ENCODE results near the gene IGF2R. TPM values are rescaled to one million over a fixed set of nuclear protein-coding genes. Genes with fewer than 3 reads are reported as not detected.

The IGF2R gene
- total RNA-seq, 1 donor from 2014 or later, result 247 TPM

- no peak for TF ChIP-seq CTCF (IDR thresholded peaks at IDR 0.05)
- H3K27me3 Mint-ChIP-seq (ENCODE audit: low read depth), result no peaks in the 10 kb centered on the region
- H3K36me3 Mint-ChIP-seq (ENCODE audit: low read depth), result peaks cover 48% of the 10 kb centered on the region
- no peak overlapping the region for H3K27ac Mint-ChIP-seq (ENCODE audit: unreplicated experiment)
- no peak for DNase-seq (ENCODE audit: low spot score)
- no peaks in the 10 kb centered on the region for H3K9me3 Mint-ChIP-seq (ENCODE audit: low read depth)
- H3K4me3 Mint-ChIP-seq (ENCODE audit: unreplicated experiment), result no peak overlapping the region
- no peaks in the 10 kb centered on the region for H3K4me1 Mint-ChIP-seq (ENCODE audit: low read depth)
These were observed 92.1 kb downstream of the IGF2R start for GRCh38 chr6:160060920-160061447.

- Mint-ChIP-seq H3K27ac (ENCODE audit: unreplicated experiment) (no peak overlapping the region), H3K4me3 (ENCODE audit: unreplicated experiment) (no peak overlapping the region), H3K36me3 (ENCODE audit: low read depth) (peaks cover 49% of the 10 kb centered on the region), H3K4me1 (ENCODE audit: low read depth) (no peaks in the 10 kb centered on the region), H3K9me3 (ENCODE audit: low read depth) (no peaks in the 10 kb centered on the region), H3K27me3 (ENCODE audit: low read depth) (no peaks in the 10 kb centered on the region)
- TF ChIP-seq CTCF (IDR thresholded peaks at IDR 0.05), result no peak
- DNase-seq (ENCODE audit: low spot score), result peak; percentile 4
These were observed 95.0 kb downstream of the IGF2R start for GRCh38 chr6:160063771-160064413.

- H3K36me3 Mint-ChIP-seq (ENCODE audit: low read depth), result peaks cover 54% of the 10 kb centered on the region
- no peaks in the 10 kb centered on the region for H3K4me1 Mint-ChIP-seq (ENCODE audit: low read depth)
- no peak for DNase-seq (ENCODE audit: low spot score)
- no peaks in the 10 kb centered on the region for H3K27me3 Mint-ChIP-seq (ENCODE audit: low read depth)
- H3K27ac Mint-ChIP-seq (ENCODE audit: unreplicated experiment), result no peak overlapping the region
- no peak overlapping the region for H3K4me3 Mint-ChIP-seq (ENCODE audit: unreplicated experiment)
- no peaks in the 10 kb centered on the region for H3K9me3 Mint-ChIP-seq (ENCODE audit: low read depth)
- no peak for TF ChIP-seq CTCF (IDR thresholded peaks at IDR 0.05)
These were observed 96.3 kb downstream of the IGF2R start for GRCh38 chr6:160065200-160065599.

GRCh38 chr6:160067564-160067963 is 98.7 kb downstream of the IGF2R start:
- H3K27ac Mint-ChIP-seq (ENCODE audit: unreplicated experiment), result no peak overlapping the region
- no peak for TF ChIP-seq CTCF (IDR thresholded peaks at IDR 0.05)
- no peak overlapping the region for H3K4me3 Mint-ChIP-seq (ENCODE audit: unreplicated experiment)
- no peaks in the 10 kb centered on the region for H3K27me3 Mint-ChIP-seq (ENCODE audit: low read depth)
- H3K9me3 Mint-ChIP-seq (ENCODE audit: low read depth), result no peaks in the 10 kb centered on the region
- H3K4me1 Mint-ChIP-seq (ENCODE audit: low read depth), result no peaks in the 10 kb centered on the region
- no peak for DNase-seq (ENCODE audit: low spot score)
- H3K36me3 Mint-ChIP-seq (ENCODE audit: low read depth), result peaks cover 59% of the 10 kb centered on the region

- DNase-seq (ENCODE audit: low spot score), result peak; percentile 34
- Mint-ChIP-seq H3K27me3 (ENCODE audit: low read depth) (no peaks in the 10 kb centered on the region), H3K4me1 (ENCODE audit: low read depth) (no peaks in the 10 kb centered on the region), H3K9me3 (ENCODE audit: low read depth) (no peaks in the 10 kb centered on the region), H3K36me3 (ENCODE audit: low read depth) (peaks cover 65% of the 10 kb centered on the region), H3K27ac (ENCODE audit: unreplicated experiment) (no peak overlapping the region), H3K4me3 (ENCODE audit: unreplicated experiment) (no peak overlapping the region)
- TF ChIP-seq CTCF (IDR thresholded peaks at IDR 0.05), result no peak
These were observed 99.5 kb downstream of the IGF2R start for GRCh38 chr6:160068346-160068745.

Data from chondrocyte (in vitro differentiated cells).